ENCODE results near the gene NANOS1.

DNA sequence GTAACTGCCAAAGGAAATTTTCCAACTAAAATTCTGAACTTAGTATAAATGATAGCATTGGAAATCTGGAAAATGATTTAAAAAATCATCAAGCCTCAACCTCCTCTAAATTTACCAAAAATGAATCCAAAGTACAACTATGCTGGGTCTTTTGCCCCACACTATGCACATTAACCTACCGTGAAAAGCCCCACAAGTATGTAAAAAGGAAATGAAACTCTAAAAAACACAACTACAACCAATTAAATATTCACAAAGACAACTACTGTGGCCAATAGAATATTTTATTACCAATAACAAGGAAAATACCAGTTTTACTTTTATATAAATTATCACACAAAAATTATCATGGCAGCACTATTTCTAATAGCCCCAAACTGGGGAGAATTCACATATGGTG is 31.8 kb downstream of the NANOS1 start:
- TF ChIP-seq, protein P1, sequence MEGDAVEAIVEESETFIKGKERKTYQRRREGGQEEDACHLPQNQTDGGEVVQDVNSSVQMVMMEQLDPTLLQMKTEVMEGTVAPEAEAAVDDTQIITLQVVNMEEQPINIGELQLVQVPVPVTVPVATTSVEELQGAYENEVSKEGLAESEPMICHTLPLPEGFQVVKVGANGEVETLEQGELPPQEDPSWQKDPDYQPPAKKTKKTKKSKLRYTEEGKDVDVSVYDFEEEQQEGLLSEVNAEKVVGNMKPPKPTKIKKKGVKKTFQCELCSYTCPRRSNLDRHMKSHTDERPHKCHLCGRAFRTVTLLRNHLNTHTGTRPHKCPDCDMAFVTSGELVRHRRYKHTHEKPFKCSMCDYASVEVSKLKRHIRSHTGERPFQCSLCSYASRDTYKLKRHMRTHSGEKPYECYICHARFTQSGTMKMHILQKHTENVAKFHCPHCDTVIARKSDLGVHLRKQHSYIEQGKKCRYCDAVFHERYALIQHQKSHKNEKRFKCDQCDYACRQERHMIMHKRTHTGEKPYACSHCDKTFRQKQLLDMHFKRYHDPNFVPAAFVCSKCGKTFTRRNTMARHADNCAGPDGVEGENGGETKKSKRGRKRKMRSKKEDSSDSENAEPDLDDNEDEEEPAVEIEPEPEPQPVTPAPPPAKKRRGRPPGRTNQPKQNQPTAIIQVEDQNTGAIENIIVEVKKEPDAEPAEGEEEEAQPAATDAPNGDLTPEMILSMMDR (IDR thresholded peaks at IDR 0.05 in 8 of 11, conservative IDR thresholded peaks at IDR 0.05 in 3 of 11): no peak
- TF ChIP-seq POLR2A (IDR thresholded peaks at IDR 0.05): no peak

Measured in spleen (tissue), 7 donors.